Choroid plexus epithelial cell (primary cell): Measurements from ENCODE around the gene TEDC1.
A peak's percentile ranks its signal among the peaks of the same experiment; 100 is the strongest.

Experiments used
- DNase-seq: peaks from one replicate; pipeline ENCODE4 v3.0.0-alpha.2; 2010; ENCODE audit warnings: low read depth
- H3K4me3 ChIP-seq: 2 replicates; pipeline ENCODE4 v1.5.1; 2011; ENCODE audit warnings: low read depth, mild to moderate bottlenecking, control low read depth, low read length, moderate library complexity
- TF ChIP-seq, protein P1 (sequence below): conservative IDR thresholded peaks from 2 replicates; pipeline ENCODE4 v1.5.1; 2011; ENCODE audit warnings: low read depth, mild to moderate bottlenecking, control low read depth, inconsistent platforms, low read length, moderate library complexity

The TEDC1 gene

GRCh38 chr14:105490572-105491365 is at the start of gene TEDC1:
TSS of gene TEDC1 (plus strand) at chr14:105491246. CDS start at chr14:105491376, 130 bp downstream.
- H3K4me3 ChIP-seq = peak within 1 kb of the TSS; percentile 65
- peak; percentile 100 for DNase-seq
- TF ChIP-seq, protein P1, sequence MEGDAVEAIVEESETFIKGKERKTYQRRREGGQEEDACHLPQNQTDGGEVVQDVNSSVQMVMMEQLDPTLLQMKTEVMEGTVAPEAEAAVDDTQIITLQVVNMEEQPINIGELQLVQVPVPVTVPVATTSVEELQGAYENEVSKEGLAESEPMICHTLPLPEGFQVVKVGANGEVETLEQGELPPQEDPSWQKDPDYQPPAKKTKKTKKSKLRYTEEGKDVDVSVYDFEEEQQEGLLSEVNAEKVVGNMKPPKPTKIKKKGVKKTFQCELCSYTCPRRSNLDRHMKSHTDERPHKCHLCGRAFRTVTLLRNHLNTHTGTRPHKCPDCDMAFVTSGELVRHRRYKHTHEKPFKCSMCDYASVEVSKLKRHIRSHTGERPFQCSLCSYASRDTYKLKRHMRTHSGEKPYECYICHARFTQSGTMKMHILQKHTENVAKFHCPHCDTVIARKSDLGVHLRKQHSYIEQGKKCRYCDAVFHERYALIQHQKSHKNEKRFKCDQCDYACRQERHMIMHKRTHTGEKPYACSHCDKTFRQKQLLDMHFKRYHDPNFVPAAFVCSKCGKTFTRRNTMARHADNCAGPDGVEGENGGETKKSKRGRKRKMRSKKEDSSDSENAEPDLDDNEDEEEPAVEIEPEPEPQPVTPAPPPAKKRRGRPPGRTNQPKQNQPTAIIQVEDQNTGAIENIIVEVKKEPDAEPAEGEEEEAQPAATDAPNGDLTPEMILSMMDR = peak; percentile 56

DNA sequence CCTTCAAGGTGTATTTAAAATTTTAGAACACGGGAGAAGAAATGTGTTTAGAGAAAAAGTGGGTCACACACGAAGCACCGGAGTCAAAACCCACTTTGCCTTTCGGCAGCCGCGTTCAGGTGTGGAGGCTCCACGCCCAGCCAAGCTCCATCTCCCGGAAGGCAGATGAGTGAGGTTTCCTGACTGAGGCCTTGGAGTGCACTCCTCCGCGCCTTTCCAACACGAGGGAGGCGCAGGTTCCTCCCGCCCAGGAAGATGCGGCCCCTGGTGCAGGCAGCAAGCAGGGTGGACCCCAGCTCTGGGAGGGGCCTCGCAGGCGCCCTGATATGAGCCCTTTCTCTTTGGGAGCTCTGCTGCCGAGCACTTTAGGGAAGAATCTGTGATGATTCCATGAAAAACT is 48.9 kb upstream of the TEDC1 start:
- DNase-seq = no peak
- no peak overlapping the region for H3K4me3 ChIP-seq
- TF ChIP-seq, protein P1 = no peak

DNA sequence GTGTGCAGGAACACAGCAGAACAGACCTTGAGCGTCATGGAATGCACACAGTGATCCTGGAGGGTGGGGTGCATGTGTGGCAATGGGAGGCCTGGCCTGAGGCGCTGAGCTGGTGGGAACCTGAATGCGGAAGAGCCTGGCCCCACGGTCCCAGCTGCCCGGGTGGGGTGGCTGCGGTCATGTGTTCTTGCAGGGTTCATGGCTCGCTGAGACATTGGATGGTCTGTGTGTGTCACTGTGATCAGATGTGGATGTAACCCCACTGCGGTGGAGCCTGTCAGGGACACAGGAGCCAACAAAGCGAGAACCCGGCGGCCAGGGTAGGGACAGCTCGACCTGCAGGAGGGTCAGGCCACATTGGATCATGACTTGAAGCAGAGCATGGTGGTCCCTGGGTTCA is 48.2 kb upstream of the TEDC1 start:
- no peak for DNase-seq
- TF ChIP-seq, protein P1 = no peak
- H3K4me3 ChIP-seq = no peak overlapping the region

- H3K4me3 ChIP-seq = no peak overlapping the region
- TF ChIP-seq, protein P1 = no peak
- no peak for DNase-seq
Observed at GRCh38 chr14:105444859-105445258, 46.2 kb upstream of the TEDC1 start.

DNA sequence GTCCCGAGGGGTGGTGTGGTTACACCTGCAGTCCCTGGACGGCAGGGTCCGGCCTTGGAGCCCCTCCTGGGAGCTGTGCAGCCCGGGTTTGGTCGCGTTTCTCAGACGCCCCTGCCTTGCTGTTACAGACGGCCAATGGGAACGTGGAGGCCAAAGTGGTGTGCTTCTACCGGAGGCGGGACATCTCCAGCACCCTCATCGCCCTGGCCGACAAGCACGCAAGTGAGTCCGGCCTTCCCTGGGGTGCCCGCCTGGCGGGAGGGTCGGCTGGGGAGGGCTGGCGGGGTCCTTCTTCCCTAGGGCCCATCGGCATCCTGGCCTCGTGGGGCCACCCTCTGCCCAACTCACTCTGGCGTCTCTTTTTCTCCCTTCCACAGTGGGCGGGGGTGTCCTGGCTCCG is 45.8 kb upstream of the TEDC1 start:
- no peak for DNase-seq
- TF ChIP-seq, protein P1 = no peak
- no peak overlapping the region for H3K4me3 ChIP-seq

- no peak for DNase-seq
- H3K4me3 ChIP-seq = no peak overlapping the region
- TF ChIP-seq, protein P1 = no peak
Observed at GRCh38 chr14:105445901-105446845, 44.9 kb upstream of the TEDC1 start.
